ENCODE measurements around the gene KIFAP3.

The KIFAP3 gene

DNA sequence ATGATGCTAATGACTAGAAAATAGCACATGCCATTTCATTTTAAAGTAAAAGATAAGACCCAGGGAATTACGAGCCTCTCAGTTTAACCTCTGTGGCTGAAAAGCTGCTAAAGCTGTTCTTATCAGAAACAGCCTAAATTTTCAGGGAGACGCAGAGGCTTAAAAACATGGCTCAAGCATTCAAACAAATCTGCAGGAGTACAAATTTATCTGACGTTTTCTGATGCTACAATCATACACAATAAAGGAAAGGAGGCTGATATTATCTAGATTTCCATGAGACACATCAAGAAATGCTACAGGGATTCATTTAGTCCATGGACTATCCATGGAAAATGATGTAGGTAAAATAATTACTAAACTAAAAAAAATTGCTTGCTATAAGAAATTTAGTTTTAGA, 115.5 kb downstream of the KIFAP3 start:
- H3K4me3 ChIP-seq (ENCODE audit: insufficient read depth in 1 of 2, low read depth in 1 of 2, low read length in 2 of 2), result no peak overlapping the region
- H2BK5ac ChIP-seq (ENCODE audit: low read depth, low read length, poor library complexity, severe bottlenecking), result no peak overlapping the region

DNA sequence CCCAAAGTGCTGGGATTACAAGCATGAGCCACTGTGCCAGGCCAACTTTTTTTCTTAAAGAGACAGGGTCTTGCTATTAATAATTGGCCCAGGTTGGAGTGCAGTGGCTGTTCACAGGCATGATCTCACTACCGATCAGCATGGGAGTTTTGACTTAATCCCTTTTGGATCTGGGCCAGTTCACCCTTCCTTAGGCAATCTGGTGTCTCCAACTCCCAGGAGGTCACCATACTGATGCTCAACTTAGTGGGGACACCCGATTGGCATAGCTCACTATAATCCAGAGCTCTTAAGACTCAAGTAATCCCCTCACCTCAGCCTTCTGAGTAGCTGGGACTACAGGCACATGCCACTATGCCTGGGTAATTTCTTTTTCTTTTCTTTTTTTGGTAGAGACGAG, 116.6 kb downstream of the KIFAP3 start:
- H4K8ac ChIP-seq (ENCODE audit: low read length), result no peak overlapping the region
- H2BK120ac ChIP-seq (ENCODE audit: low read depth, low read length), result no peak overlapping the region
- WGBS, result over 99% methylated on average over 3 of the region's 3 CpGs
- H3K9me3 ChIP-seq (ENCODE audit: control insufficient read depth, low read length), result no peaks in the 10 kb centered on the region
- no peak overlapping the region for H3K18ac ChIP-seq (ENCODE audit: low read depth in 1 of 2, low read length in 2 of 2)
- H3K27me3 ChIP-seq (ENCODE audit: control insufficient read depth in 1 of 2, insufficient read depth in 1 of 2, low read length in 2 of 2), result no peaks in the 10 kb centered on the region
- no peak overlapping the region for H3K4me3 ChIP-seq (ENCODE audit: insufficient read depth in 1 of 2, low read depth in 1 of 2, low read length in 2 of 2)
- H4K91ac ChIP-seq (ENCODE audit: low read length), result no peak overlapping the region
- H3K23ac ChIP-seq (ENCODE audit: low read length in 2 of 2), result no peak overlapping the region
- no peak for DNase-seq
- no peak overlapping the region for H3K27ac ChIP-seq (ENCODE audit: low read length, poor library complexity, severe bottlenecking)
- no peaks in the 10 kb centered on the region for H3K4me1 ChIP-seq (ENCODE audit: control insufficient read depth, insufficient read depth, low read depth, low read length)
- no peak overlapping the region for H2BK5ac ChIP-seq (ENCODE audit: low read depth, low read length, poor library complexity, severe bottlenecking)
- no peak overlapping the region for H3K9ac ChIP-seq (ENCODE audit: low read length)
- no peak overlapping the region for H3K14ac ChIP-seq (ENCODE audit: low read length in 2 of 2)
- H2AK5ac ChIP-seq (ENCODE audit: low read length, severe bottlenecking), result no peak overlapping the region
- peaks cover 0 to 27% of the 10 kb centered on the region in 2 experiments for H3K36me3 ChIP-seq (ENCODE audit: control insufficient read depth in 1 of 2, insufficient read depth in 2 of 2, low read depth in 1 of 2, low read length in 2 of 2)
- no peak overlapping the region for H3K4ac ChIP-seq (ENCODE audit: low read depth in 1 of 2, low read length in 2 of 2)
- no peaks in the 10 kb centered on the region for H3K79me1 ChIP-seq (replicated peaks; ENCODE audit: low read length, poor library complexity, severe bottlenecking)
- H2BK12ac ChIP-seq (ENCODE audit: low read length in 2 of 2), result no peak overlapping the region
- no peak overlapping the region for H3K4me2 ChIP-seq (ENCODE audit: low read length, poor library complexity, severe bottlenecking)
- no peak overlapping the region for H2BK15ac ChIP-seq (ENCODE audit: low read depth, poor library complexity, severe bottlenecking)
- no peak overlapping the region for H2AFZ ChIP-seq (ENCODE audit: low read depth, low read length)

More for the DNA sequence above, 115.5 kb downstream of the KIFAP3 start:
- no peak overlapping the region for H2AK5ac ChIP-seq (ENCODE audit: low read length, severe bottlenecking)
- H4K8ac ChIP-seq (ENCODE audit: low read length), result no peak overlapping the region
- no peak for DNase-seq
- no peak overlapping the region for H3K4ac ChIP-seq (ENCODE audit: low read depth in 1 of 2, low read length in 2 of 2)
- H3K36me3 ChIP-seq (ENCODE audit: control insufficient read depth in 1 of 2, insufficient read depth in 2 of 2, low read depth in 1 of 2, low read length in 2 of 2), result peaks cover 0 to 24% of the 10 kb centered on the region in 2 experiments
- no peak overlapping the region for H3K23ac ChIP-seq (ENCODE audit: low read length in 2 of 2)
- H3K27me3 ChIP-seq (ENCODE audit: control insufficient read depth in 1 of 2, insufficient read depth in 1 of 2, low read length in 2 of 2), result no peaks in the 10 kb centered on the region
- H3K9me3 ChIP-seq (ENCODE audit: control insufficient read depth, low read length), result no peaks in the 10 kb centered on the region
- H3K4me1 ChIP-seq (ENCODE audit: control insufficient read depth, insufficient read depth, low read depth, low read length), result no peaks in the 10 kb centered on the region
- no peak overlapping the region for H2BK120ac ChIP-seq (ENCODE audit: low read depth, low read length)
- H2BK15ac ChIP-seq (ENCODE audit: low read depth, poor library complexity, severe bottlenecking), result no peak overlapping the region
- H2BK12ac ChIP-seq (ENCODE audit: low read length in 2 of 2), result no peak overlapping the region
- no peak overlapping the region for H3K9ac ChIP-seq (ENCODE audit: low read length)
- no peak overlapping the region for H3K18ac ChIP-seq (ENCODE audit: low read depth in 1 of 2, low read length in 2 of 2)
- no peak overlapping the region for H3K14ac ChIP-seq (ENCODE audit: low read length in 2 of 2)
- 55% methylated on average over 2 of the region's 3 CpGs for WGBS
- no peak overlapping the region for H3K27ac ChIP-seq (ENCODE audit: low read length, poor library complexity, severe bottlenecking)
- H3K4me2 ChIP-seq (ENCODE audit: low read length, poor library complexity, severe bottlenecking), result no peak overlapping the region
- H4K91ac ChIP-seq (ENCODE audit: low read length), result no peak overlapping the region
- no peak overlapping the region for H2AFZ ChIP-seq (ENCODE audit: low read depth, low read length)
- H3K79me1 ChIP-seq (replicated peaks; ENCODE audit: low read length, poor library complexity, severe bottlenecking), result no peaks in the 10 kb centered on the region

DNA sequence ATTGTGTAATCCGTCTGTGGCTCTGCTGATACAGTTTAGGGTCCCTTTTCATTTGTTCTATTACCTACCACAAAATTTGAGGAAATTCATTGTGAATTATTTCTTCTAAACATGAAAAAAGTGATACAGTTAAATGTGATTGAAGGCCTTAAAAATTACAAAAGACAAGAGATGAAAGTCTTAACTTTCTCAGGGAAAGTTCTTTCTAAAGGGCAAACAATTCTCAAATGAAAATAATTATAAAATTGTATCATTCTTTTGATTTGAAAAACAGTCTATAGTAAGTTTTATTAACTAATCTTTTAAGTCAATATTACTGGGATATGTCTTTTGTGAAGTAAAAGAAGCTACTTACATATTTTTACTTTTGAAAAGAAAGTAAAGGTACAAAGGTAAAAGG, 123.4 kb downstream of the KIFAP3 start:
- Histone ChIP-seq H3K4me3 (ENCODE audit: insufficient read depth in 1 of 2, low read depth in 1 of 2, low read length in 2 of 2) (no peak overlapping the region), H3K4me1 (ENCODE audit: control insufficient read depth, insufficient read depth, low read depth, low read length) (no peaks in the 10 kb centered on the region), H2BK15ac (ENCODE audit: low read depth, poor library complexity, severe bottlenecking) (no peak overlapping the region), H3K79me1 (replicated peaks; ENCODE audit: low read length, poor library complexity, severe bottlenecking) (no peaks in the 10 kb centered on the region), H3K4me2 (ENCODE audit: low read length, poor library complexity, severe bottlenecking) (no peak overlapping the region), H4K8ac (ENCODE audit: low read length) (no peak overlapping the region), H3K4ac (ENCODE audit: low read depth in 1 of 2, low read length in 2 of 2) (no peak overlapping the region), H2BK12ac (ENCODE audit: low read length in 2 of 2) (no peak overlapping the region), H3K14ac (ENCODE audit: low read length in 2 of 2) (no peak overlapping the region), H3K36me3 (ENCODE audit: control insufficient read depth in 1 of 2, insufficient read depth in 2 of 2, low read depth in 1 of 2, low read length in 2 of 2) (peaks cover 0 to 27% of the 10 kb centered on the region in 2 experiments), H2BK120ac (ENCODE audit: low read depth, low read length) (no peak overlapping the region), H2BK5ac (ENCODE audit: low read depth, low read length, poor library complexity, severe bottlenecking) (no peak overlapping the region), H2AFZ (ENCODE audit: low read depth, low read length) (no peak overlapping the region), H3K23ac (ENCODE audit: low read length in 2 of 2) (no peak overlapping the region), H3K27ac (ENCODE audit: low read length, poor library complexity, severe bottlenecking) (no peak overlapping the region), H3K9ac (ENCODE audit: low read length) (no peak overlapping the region), H3K27me3 (ENCODE audit: control insufficient read depth in 1 of 2, insufficient read depth in 1 of 2, low read length in 2 of 2) (no peaks in the 10 kb centered on the region), H3K9me3 (ENCODE audit: control insufficient read depth, low read length) (no peaks in the 10 kb centered on the region), H4K91ac (ENCODE audit: low read length) (no peak overlapping the region), H2AK5ac (ENCODE audit: low read length, severe bottlenecking) (no peak overlapping the region), H3K18ac (ENCODE audit: low read depth in 1 of 2, low read length in 2 of 2) (no peak overlapping the region)
- no CpG with 5 or more reads among the region's 1 CpG for WGBS
- no peak for DNase-seq

DNA sequence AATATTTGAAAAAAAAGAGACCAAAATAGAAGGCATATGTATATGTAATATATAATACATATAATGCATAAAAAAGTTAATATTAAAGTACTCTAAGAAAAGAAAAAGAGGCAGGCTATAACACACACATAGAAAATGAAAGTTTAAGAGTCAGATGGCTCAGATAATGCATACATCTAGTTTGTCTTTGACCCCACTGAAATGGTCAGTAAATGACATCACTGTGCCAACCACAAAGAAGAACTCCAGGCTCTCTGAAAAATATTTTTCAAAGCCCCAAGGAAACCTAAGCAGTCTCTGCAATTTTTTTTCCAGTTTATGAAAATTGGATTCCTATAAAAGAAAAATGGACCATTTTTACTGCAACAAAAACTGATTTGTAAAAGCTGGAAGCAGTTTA, 125.4 kb downstream of the KIFAP3 start:
- no peak overlapping the region for H3K9ac ChIP-seq (ENCODE audit: low read length)
- no peak overlapping the region for H2AFZ ChIP-seq (ENCODE audit: low read depth, low read length)
- no peak overlapping the region for H3K4me2 ChIP-seq (ENCODE audit: low read length, poor library complexity, severe bottlenecking)
- H3K14ac ChIP-seq (ENCODE audit: low read length in 2 of 2), result no peak overlapping the region
- DNase-seq, result peak; percentile 65
- no peak overlapping the region for H4K8ac ChIP-seq (ENCODE audit: low read length)
- no peak overlapping the region for H4K91ac ChIP-seq (ENCODE audit: low read length)
- H3K23ac ChIP-seq (ENCODE audit: low read length in 2 of 2), result no peak overlapping the region
- H3K9me3 ChIP-seq (ENCODE audit: control insufficient read depth, low read length), result no peaks in the 10 kb centered on the region
- H3K4ac ChIP-seq (ENCODE audit: low read depth in 1 of 2, low read length in 2 of 2), result no peak overlapping the region
- no peak overlapping the region for H3K4me3 ChIP-seq (ENCODE audit: insufficient read depth in 1 of 2, low read depth in 1 of 2, low read length in 2 of 2)
- H3K18ac ChIP-seq (ENCODE audit: low read depth in 1 of 2, low read length in 2 of 2), result no peak overlapping the region
- H3K4me1 ChIP-seq (ENCODE audit: control insufficient read depth, insufficient read depth, low read depth, low read length), result no peaks in the 10 kb centered on the region
- H2BK5ac ChIP-seq (ENCODE audit: low read depth, low read length, poor library complexity, severe bottlenecking), result no peak overlapping the region
- no peak overlapping the region for H2BK120ac ChIP-seq (ENCODE audit: low read depth, low read length)
- no peak overlapping the region for H2AK5ac ChIP-seq (ENCODE audit: low read length, severe bottlenecking)
- H3K79me1 ChIP-seq (replicated peaks; ENCODE audit: low read length, poor library complexity, severe bottlenecking), result no peaks in the 10 kb centered on the region
- no peak overlapping the region for H2BK12ac ChIP-seq (ENCODE audit: low read length in 2 of 2)
- H3K27me3 ChIP-seq (ENCODE audit: control insufficient read depth in 1 of 2, insufficient read depth in 1 of 2, low read length in 2 of 2), result no peaks in the 10 kb centered on the region
- no peak overlapping the region for H3K27ac ChIP-seq (ENCODE audit: low read length, poor library complexity, severe bottlenecking)
- H3K36me3 ChIP-seq (ENCODE audit: control insufficient read depth in 1 of 2, insufficient read depth in 2 of 2, low read depth in 1 of 2, low read length in 2 of 2), result peaks cover 12 to 27% of the 10 kb centered on the region in 2 experiments
- H2BK15ac ChIP-seq (ENCODE audit: low read depth, poor library complexity, severe bottlenecking), result no peak overlapping the region

Data from mesenchymal stem cell (in vitro differentiated cells and primary cell).